ENCODE measurements around the gene CCDC89. TPM values are rescaled to one million over a fixed set of nuclear protein-coding genes. Genes with fewer than 3 reads are reported as not detected.

The CCDC89 gene
- total and polyA plus RNA-seq, 9 of the 15 experiments (the other 6 are each of a cell fraction or from before 2014, with no cell fraction given): 0.07 to 0.09 TPM; not detected in 7

GRCh38 chr11:85647604-85648299, 38.2 kb downstream of the CCDC89 start, which contains the start of gene TMEM126A (continued):
- TF ChIP-seq MYNN (IDR thresholded peaks at IDR 0.05) (0 out of 2 replicates have a peak, but pooled peaks have one; percentile 43), MYNN (CRISPR knock-in tag; IDR thresholded peaks at IDR 0.05) (no peak), RREB1 (CRISPR knock-in tag; IDR thresholded peaks at IDR 0.05) (no peak), ZNF408 (CRISPR knock-in tag; IDR thresholded peaks at IDR 0.05; ENCODE audit: low read depth) (no peak), CUX1 (CRISPR knock-in tag; IDR thresholded peaks at IDR 0.05) (no peak), SMAD2 (IDR thresholded peaks at IDR 0.05; ENCODE audit: low read depth, low read length) (no peak), ZNF707 (CRISPR knock-in tag; conservative IDR thresholded peaks at IDR 0.05) (no peak), ZC3H4 (CRISPR knock-in tag; IDR thresholded peaks at IDR 0.05; ENCODE audit: borderline replicate concordance) (no peak)
- TF ChIP-seq, protein P1, sequence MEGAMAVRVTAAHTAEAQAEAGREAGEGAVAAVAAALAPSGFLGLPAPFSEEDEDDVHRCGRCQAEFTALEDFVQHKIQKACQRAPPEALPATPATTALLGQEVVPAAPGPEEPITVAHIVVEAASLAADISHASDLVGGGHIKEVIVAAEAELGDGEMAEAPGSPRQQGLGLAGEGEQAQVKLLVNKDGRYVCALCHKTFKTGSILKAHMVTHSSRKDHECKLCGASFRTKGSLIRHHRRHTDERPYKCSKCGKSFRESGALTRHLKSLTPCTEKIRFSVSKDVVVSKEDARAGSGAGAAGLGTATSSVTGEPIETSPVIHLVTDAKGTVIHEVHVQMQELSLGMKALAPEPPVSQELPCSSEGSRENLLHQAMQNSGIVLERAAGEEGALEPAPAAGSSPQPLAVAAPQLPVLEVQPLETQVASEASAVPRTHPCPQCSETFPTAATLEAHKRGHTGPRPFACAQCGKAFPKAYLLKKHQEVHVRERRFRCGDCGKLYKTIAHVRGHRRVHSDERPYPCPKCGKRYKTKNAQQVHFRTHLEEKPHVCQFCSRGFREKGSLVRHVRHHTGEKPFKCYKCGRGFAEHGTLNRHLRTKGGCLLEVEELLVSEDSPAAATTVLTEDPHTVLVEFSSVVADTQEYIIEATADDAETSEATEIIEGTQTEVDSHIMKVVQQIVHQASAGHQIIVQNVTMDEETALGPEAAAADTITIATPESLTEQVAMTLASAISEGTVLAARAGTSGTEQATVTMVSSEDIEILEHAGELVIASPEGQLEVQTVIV (CRISPR knock-in tag; IDR thresholded peaks at IDR 0.05; ENCODE audit: borderline replicate concordance): no peak
- TF ChIP-seq, protein P2, sequence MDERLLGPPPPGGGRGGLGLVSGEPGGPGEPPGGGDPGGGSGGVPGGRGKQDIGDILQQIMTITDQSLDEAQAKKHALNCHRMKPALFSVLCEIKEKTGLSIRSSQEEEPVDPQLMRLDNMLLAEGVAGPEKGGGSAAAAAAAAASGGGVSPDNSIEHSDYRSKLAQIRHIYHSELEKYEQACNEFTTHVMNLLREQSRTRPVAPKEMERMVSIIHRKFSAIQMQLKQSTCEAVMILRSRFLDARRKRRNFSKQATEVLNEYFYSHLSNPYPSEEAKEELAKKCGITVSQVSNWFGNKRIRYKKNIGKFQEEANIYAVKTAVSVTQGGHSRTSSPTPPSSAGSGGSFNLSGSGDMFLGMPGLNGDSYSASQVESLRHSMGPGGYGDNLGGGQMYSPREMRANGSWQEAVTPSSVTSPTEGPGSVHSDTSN (CRISPR knock-in tag; IDR thresholded peaks at IDR 0.05; ENCODE audit: low read depth): no peak
- TF ChIP-seq, protein P2 (tag; conservative IDR thresholded peaks at IDR 0.05; ENCODE audit: low read depth): no peak
